NCI-H774 (cell line): ENCODE data around the gene GEMIN7.

Source experiments
- DNase-seq: peaks from one replicate; lab custom pipeline; 2025; lab: John Stamatoyannopoulos, UW

The GEMIN7 gene

GRCh38 chr19:45079063-45079910, at the start of gene GEMIN7:
Gene GEMIN7 (plus strand): TSS chr19:45079260. CDS start chr19:45090115, 10,855 bp downstream.
- DNase-seq, result peak; percentile 59

- DNase-seq, result no peak
Observed at GRCh38 chr19:45030825-45031224, 48.2 kb upstream of the GEMIN7 start.

- no peak for DNase-seq
Observed at GRCh38 chr19:45032421-45032820, 46.6 kb upstream of the GEMIN7 start.

GRCh38 chr19:45035755-45036154, 43.3 kb upstream of the GEMIN7 start:
- DNase-seq, result no peak

GRCh38 chr19:45037393-45038169, 41.5 kb upstream of the GEMIN7 start:
- no peak for DNase-seq

GRCh38 chr19:45038931-45039893, 39.8 kb upstream of the GEMIN7 start, which contains the start of gene CLASRP:
Gene CLASRP (plus strand): TSS chr19:45039045. CDS start chr19:45040213, 1,168 bp downstream.
- DNase-seq, result peak; percentile 82

GRCh38 chr19:45040059-45040771, 38.8 kb upstream of the GEMIN7 start:
- DNase-seq, result no peak

GRCh38 chr19:45041125-45041524, 37.9 kb upstream of the GEMIN7 start:
- DNase-seq, result no peak

GRCh38 chr19:45045671-45046353, 33.2 kb upstream of the GEMIN7 start:
- DNase-seq, result peak; percentile 47

GRCh38 chr19:45046355-45046754, 32.7 kb upstream of the GEMIN7 start:
- no peak for DNase-seq

GRCh38 chr19:45047188-45047797, 31.8 kb upstream of the GEMIN7 start:
- no peak for DNase-seq

- no peak for DNase-seq
Observed at GRCh38 chr19:45049073-45049736, 29.9 kb upstream of the GEMIN7 start.

- no peak for DNase-seq
Observed at GRCh38 chr19:45050036-45050435, 29.0 kb upstream of the GEMIN7 start.

GRCh38 chr19:45051929-45052579, 27.0 kb upstream of the GEMIN7 start:
- no peak for DNase-seq

GRCh38 chr19:45056831-45057230, 22.2 kb upstream of the GEMIN7 start:
- no peak for DNase-seq

- no peak for DNase-seq
Observed at GRCh38 chr19:45057444-45057843, 21.6 kb upstream of the GEMIN7 start.

- DNase-seq, result no peak
Observed at GRCh38 chr19:45058622-45059159, 20.4 kb upstream of the GEMIN7 start.

GRCh38 chr19:45059258-45059965, 19.6 kb upstream of the GEMIN7 start:
- DNase-seq, result peak; percentile 42
